OCI-LY7 (cell line): Measurements from ENCODE around the gene CSNK1G1.

ENCODE experiments used
- EZH2phosphoT487 ChIP-seq: fragments of 200-600 bp; sonication (generic); IDR thresholded peaks from 2 replicates; pipeline ENCODE4 v1.6.1; 2018; ENCODE audit warnings: low read depth, borderline replicate concordance, mild to moderate bottlenecking, mixed run types, antibody characterized with exemption, low read length, moderate library complexity, mixed read lengths
- TF ChIP-seq, protein P1 (sequence below): fragments of 200-600 bp; sonication (generic); conservative IDR thresholded peaks from 2 replicates; pipeline ENCODE4 v1.5.1; 2014; ENCODE audit warnings: mild to moderate bottlenecking, antibody characterized with exemption, low read length, moderate library complexity, mixed read lengths

DNA sequence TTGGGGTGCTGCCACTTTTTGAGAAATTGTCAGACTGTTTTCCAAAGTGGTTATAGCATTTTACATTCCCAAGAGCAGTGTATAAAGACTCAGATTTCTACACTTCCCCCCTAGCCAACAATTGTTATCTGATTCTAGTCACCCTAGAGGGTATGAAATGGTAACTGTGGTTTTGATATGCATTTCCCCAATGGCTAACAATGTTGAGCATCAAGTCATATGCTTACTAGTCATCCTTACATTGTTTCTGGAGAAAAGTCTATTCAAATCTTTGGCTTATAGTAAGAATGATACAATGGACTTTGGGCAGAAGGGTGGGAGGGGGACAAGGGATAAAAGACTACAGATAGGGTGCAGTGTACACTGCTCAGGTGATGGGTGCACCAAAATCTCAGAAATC, 73.3 kb downstream of the CSNK1G1 start:
- TF ChIP-seq, protein P1, sequence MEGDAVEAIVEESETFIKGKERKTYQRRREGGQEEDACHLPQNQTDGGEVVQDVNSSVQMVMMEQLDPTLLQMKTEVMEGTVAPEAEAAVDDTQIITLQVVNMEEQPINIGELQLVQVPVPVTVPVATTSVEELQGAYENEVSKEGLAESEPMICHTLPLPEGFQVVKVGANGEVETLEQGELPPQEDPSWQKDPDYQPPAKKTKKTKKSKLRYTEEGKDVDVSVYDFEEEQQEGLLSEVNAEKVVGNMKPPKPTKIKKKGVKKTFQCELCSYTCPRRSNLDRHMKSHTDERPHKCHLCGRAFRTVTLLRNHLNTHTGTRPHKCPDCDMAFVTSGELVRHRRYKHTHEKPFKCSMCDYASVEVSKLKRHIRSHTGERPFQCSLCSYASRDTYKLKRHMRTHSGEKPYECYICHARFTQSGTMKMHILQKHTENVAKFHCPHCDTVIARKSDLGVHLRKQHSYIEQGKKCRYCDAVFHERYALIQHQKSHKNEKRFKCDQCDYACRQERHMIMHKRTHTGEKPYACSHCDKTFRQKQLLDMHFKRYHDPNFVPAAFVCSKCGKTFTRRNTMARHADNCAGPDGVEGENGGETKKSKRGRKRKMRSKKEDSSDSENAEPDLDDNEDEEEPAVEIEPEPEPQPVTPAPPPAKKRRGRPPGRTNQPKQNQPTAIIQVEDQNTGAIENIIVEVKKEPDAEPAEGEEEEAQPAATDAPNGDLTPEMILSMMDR = no peak
- TF ChIP-seq EZH2phosphoT487 = no peak
